Mesodermal cell (in vitro differentiated cells): ENCODE measurements around the gene PLA2G4A.

Source experiments
- H3K27ac ChIP-seq: 2 replicates; pipeline ENCODE4 v1.7.0; 2013; ENCODE audit warnings: mild to moderate bottlenecking, low read depth, low read length, moderate library complexity; ENCODE audit not compliant: severe bottlenecking
- H3K36me3 ChIP-seq: 2 replicates; pipeline ENCODE4 v1.7.1; 2013; ENCODE audit warnings: mild to moderate bottlenecking, low read length, moderate library complexity; ENCODE audit not compliant: control insufficient read depth, insufficient read depth
- H3K4me1 ChIP-seq: one replicate; pipeline ENCODE4 v1.7.1; 2013; ENCODE audit warnings: mild to moderate bottlenecking, low read length; ENCODE audit not compliant: insufficient read depth, control insufficient read depth, poor library complexity, severe bottlenecking
- H3K4me3 ChIP-seq: 2 replicates; pipeline ENCODE4 v1.7.0; 2013; ENCODE audit warnings: low read length, control low read depth, mild to moderate bottlenecking; ENCODE audit not compliant: insufficient read depth, poor library complexity, severe bottlenecking; ENCODE audit errors: extremely low read depth
- H3K9me3 ChIP-seq: 2 replicates; pipeline ENCODE4 v1.7.1; 2013; ENCODE audit warnings: mild to moderate bottlenecking, low read length, moderate library complexity; ENCODE audit not compliant: control insufficient read depth
- whole genome bisulfite sequencing, 2 experiments: methylation state at CpG; one replicate each; pipeline ENCODE4 v1.1.5; 2013; ENCODE audit warnings: missing lambda C conversion rate in 2 of 2; ENCODE audit not compliant: insufficient coverage in 2 of 2; 5-methylcytosine and 5-hydroxymethylcytosine counted together

PLA2G4A gene

DNA sequence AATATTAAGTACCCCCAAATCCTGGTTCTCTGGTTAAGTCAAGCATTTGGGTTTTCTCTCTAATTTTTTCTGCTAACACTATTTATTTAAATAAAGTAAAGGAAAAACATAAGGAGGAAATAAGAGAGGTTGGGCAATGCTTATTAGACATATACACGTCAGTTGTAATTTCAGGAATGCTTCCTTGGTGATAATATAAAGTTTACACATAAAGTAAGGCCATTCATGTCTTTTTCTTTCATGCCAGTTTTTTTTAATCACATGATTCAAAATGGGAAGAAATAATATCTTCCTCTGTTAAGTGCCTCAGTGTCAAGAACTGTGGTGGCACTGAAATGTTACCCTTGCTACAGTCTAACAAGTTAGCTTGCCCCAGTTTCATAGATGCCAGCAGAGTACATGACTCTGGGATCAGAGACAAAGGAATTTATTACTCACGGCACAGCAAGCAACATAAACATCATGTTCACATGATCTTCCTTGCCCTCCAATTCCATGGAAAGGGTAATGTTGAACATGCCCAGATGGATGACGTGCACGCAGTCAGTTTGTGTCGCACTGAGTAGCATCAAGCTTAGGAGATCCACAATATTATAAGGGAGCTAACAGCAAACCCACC, 184.9 kb downstream of the PLA2G4A start:
- WGBS, 2 experiments: no CpG with 5 or more reads among the region's 5 CpGs
- no peak overlapping the region for H3K4me3 ChIP-seq
- H3K27ac ChIP-seq: no peak overlapping the region
- H3K9me3 ChIP-seq: peaks cover 2% of the 10 kb centered on the region
- no peaks in the 10 kb centered on the region for H3K36me3 ChIP-seq
- H3K4me1 ChIP-seq: no peaks in the 10 kb centered on the region

DNA sequence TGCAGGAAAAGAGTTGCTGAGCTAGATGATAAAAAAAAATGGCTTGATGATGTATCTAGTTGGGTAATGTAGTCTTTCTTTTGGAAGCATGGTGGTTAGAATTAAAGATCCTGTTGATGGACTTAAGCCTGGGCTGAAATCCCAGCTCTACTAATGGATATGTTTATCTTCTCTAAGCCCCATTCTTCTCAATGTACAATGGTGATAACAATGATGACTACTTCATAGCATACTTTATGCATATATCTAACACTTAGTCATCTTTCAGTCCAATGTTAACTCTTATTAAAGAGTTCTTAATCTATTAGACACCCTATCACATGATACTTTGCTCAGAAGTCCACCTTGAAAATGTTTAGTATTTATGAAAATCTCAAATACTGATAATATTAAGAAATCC, 189.5 kb downstream of the PLA2G4A start:
- Histone ChIP-seq H3K9me3 (no peaks in the 10 kb centered on the region), H3K27ac (no peak overlapping the region), H3K4me3 (no peak overlapping the region), H3K4me1 (no peaks in the 10 kb centered on the region), H3K36me3 (no peaks in the 10 kb centered on the region)

DNA sequence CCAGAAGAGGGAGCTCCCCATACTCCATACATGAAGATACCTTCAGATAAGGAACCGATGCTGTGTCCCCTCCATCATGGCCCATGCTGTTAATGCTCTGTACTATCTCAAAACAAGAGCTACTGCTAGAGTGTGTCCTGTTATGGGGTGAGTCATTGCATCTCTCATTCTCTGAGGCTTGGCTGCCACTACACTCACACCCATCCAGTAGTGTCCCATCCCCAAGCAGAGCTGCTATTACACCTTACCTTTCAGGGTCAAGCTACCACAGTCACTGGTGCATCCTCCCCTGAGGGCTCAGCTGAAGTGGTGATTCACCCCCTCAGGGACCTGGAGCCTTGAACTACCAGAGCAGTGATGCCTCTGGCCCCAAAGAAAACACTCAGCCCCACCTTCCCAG, 198.5 kb downstream of the PLA2G4A start:
- Histone ChIP-seq H3K4me3 (no peak overlapping the region), H3K4me1 (no peaks in the 10 kb centered on the region), H3K27ac (no peak overlapping the region), H3K9me3 (no peaks in the 10 kb centered on the region), H3K36me3 (no peaks in the 10 kb centered on the region)
- no CpG with 5 or more reads among the region's 1 CpG for WGBS, 2 experiments

DNA sequence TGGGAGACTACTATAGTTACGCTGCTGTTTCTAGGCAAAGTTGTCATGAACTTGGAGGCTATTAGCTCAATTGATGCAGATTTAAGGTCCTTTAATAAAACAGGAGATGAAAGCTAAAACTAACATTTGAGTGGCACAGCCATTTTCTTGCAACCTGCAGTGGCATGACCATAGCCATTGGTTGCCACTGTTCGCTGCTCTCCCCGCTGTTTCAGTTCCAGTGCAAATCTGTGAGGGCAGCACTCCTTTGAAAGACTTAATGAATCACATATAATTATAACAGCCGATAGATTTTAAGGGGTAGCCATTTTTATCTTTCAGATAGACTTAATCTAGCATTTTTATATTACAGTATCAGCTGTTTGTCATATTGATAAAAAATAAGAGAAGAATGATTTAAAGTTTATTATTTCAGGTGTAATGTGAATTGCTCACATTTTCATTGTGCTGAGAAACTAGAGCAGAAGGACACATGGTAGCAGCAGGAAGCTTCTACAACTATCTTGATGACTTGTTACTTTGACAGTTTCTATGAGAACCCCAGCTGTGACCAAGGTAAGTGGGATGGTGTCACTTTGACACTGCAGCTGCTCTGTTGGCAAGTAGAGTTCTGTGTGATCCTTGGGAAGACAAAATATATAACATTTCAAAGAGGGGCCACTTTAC, 203.7 kb downstream of the PLA2G4A start:
- H3K4me1 ChIP-seq: no peaks in the 10 kb centered on the region
- no peak overlapping the region for H3K27ac ChIP-seq
- no peaks in the 10 kb centered on the region for H3K9me3 ChIP-seq
- no peak overlapping the region for H3K4me3 ChIP-seq
- H3K36me3 ChIP-seq: no peaks in the 10 kb centered on the region
- WGBS, 2 experiments: 97 to 100% methylated on average over 2 to 3 of the region's 4 CpGs

DNA sequence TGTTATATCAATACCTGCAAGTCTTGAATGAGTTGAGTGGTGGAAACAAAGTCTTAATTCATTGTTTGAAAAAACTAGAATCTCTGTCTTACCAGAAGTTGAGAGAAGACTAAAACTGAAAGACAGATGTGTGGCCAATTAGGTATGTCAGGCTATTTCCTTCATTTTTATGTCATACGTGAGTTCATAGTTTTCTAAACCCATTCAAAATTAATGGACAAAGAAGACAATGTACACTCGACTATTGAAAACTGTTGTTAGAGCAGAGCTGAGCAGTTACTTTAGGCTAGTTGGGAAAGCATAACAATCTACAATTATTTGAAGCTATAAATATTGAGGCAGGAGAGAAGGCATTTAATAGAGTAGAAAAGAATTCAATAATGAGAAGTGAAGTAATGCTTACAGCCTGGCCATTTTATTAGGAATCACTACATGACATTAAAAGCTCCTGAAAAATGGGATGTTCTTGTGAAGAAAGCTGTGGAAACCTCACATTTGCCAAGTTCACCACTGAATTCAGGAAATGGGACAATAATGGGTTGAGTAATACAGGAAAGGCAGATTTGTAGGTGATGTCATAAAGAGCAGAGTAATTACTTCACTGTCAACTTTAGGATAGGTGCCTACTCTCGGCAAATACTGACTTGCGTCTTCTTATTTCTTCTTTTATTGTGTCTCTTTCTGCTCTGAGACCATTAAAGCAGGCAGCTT, 204.4 kb downstream of the PLA2G4A start:
- Histone ChIP-seq H3K4me3 (no peak overlapping the region), H3K36me3 (no peaks in the 10 kb centered on the region), H3K27ac (no peak overlapping the region), H3K9me3 (no peaks in the 10 kb centered on the region), H3K4me1 (no peaks in the 10 kb centered on the region)
- WGBS, 2 experiments: 97 to 100% methylated on average over 2 of the region's 4 CpGs

- Histone ChIP-seq H3K4me1 (no peaks in the 10 kb centered on the region), H3K9me3 (no peaks in the 10 kb centered on the region), H3K27ac (no peak overlapping the region), H3K36me3 (no peaks in the 10 kb centered on the region), H3K4me3 (no peak overlapping the region)
- WGBS, 2 experiments: 86% methylated on average over 1 of the region's 4 CpGs; no CpG with 5 or more reads in 1 of the 2 experiments
Observed at GRCh38 chr1:187033693-187034390, 205.1 kb downstream of the PLA2G4A start.

DNA sequence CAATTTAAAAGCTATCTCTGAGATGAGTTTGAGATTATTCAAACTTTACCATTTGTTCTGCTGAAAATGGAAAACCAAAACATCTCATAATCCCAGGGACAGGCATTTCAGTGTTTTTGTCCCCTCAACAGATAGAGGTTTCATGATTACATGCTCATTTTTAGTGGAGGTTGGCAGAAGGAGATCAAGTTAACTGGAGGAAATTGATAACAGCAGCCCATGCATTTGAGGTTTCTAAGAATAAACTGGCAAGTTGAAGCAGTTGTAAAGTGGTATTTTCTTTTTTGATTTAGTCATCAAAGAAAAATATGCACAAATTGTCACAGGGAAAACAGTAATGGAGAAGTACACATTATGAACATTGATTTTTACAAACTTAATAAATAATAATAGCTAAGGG, 205.8 kb downstream of the PLA2G4A start:
- Histone ChIP-seq H3K9me3 (no peaks in the 10 kb centered on the region), H3K36me3 (no peaks in the 10 kb centered on the region), H3K27ac (no peak overlapping the region), H3K4me3 (no peak overlapping the region), H3K4me1 (no peaks in the 10 kb centered on the region)

DNA sequence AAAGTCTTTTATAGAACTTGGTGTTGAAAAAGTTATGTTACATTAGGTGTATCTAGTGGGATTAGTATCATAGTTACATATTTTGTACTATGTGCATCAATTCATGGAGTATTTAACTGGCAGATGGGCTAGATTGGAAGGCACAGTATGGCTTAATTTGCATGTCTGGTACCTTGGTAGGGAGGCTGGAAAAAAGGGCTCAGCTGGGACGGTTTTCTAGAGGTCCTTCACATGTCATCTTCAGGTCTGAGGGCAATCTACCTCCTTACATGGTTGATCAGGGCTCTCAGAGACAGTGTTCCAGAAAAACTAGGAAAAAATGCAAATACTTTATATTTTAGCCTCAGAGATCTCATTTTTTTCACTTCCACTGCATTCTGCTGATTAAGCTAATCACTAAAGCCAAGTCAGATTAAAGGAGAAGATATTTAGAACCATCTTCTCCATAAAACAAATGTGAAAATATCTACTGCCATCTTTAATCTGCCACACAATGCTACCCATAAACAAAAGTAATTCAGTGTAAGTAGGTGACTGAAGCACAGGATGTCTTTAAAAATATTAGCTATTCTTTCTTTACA, 209.3 kb downstream of the PLA2G4A start:
- H3K27ac ChIP-seq: no peak overlapping the region
- WGBS, 2 experiments: 100% methylated on average over 1 of the region's 1 CpG; no CpG with 5 or more reads in 1 of the 2 experiments

More for the DNA sequence above, 209.3 kb downstream of the PLA2G4A start:
- Histone ChIP-seq H3K36me3 (no peaks in the 10 kb centered on the region), H3K9me3 (no peaks in the 10 kb centered on the region), H3K4me1 (no peaks in the 10 kb centered on the region), H3K4me3 (no peak overlapping the region)
